ENCODE data around the gene IRF6.
A peak's percentile ranks its signal among the peaks of the same experiment; 100 is the strongest.

The IRF6 gene

GRCh38 chr1:209751627-209752231, 54.2 kb downstream of the IRF6 start:
- Histone ChIP-seq H3K4me3 (no peak overlapping the region), H3K4me1 (peaks cover 0 to 9% (median 6%) of the 10 kb centered on the region in 4 donors), H3K36me3 (no peaks in the 10 kb centered on the region), H3K27ac (no peak overlapping the region), H3K27me3 (no peaks in the 10 kb centered on the region), H3K9me3 (no peaks in the 10 kb centered on the region)
- no peak for TF ChIP-seq CTCF (IDR thresholded peaks at IDR 0.05)
- intact Hi-C loops (cut with DNase I; ENCODE audit: low total_unique reads), result no loop called here
- no peak for DNase-seq

GRCh38 chr1:209749670-209750323, 56.1 kb downstream of the IRF6 start:
- no peaks in the 10 kb centered on the region for H3K9me3 ChIP-seq
- DNase-seq, result no peak
- TF ChIP-seq CTCF (IDR thresholded peaks at IDR 0.05), result no peak
- no peaks in the 10 kb centered on the region for H3K36me3 ChIP-seq
- peaks cover 0 to 9% (median 6%) of the 10 kb centered on the region in 4 donors for H3K4me1 ChIP-seq
- no peak overlapping the region for H3K27ac ChIP-seq
- no peak overlapping the region for H3K4me3 ChIP-seq
- H3K27me3 ChIP-seq, result no peaks in the 10 kb centered on the region
- intact Hi-C loops (cut with DNase I; ENCODE audit: low total_unique reads), result loop anchor here (10.0 kb wide), 1 partner anchor 175 kb away; no protein-coding TSS in a partner anchor

GRCh38 chr1:209749205-209749604, 56.7 kb downstream of the IRF6 start:
- intact Hi-C loops (cut with DNase I; ENCODE audit: low total_unique reads), result loop anchor here (10.0 kb wide), 1 partner anchor 174 kb away; no protein-coding TSS in a partner anchor
- Histone ChIP-seq H3K4me3 (no peak overlapping the region), H3K27me3 (no peaks in the 10 kb centered on the region), H3K9me3 (no peaks in the 10 kb centered on the region), H3K4me1 (peaks cover 0 to 9% (median 6%) of the 10 kb centered on the region in 4 donors), H3K27ac (no peak overlapping the region), H3K36me3 (no peaks in the 10 kb centered on the region)
- TF ChIP-seq CTCF (IDR thresholded peaks at IDR 0.05), result no peak
- DNase-seq, result no peak

- Histone ChIP-seq H3K36me3 (no peaks in the 10 kb centered on the region), H3K27me3 (no peaks in the 10 kb centered on the region), H3K9me3 (no peaks in the 10 kb centered on the region), H3K27ac (no peak overlapping the region), H3K4me1 (peaks cover 0 to 9% (median 6%) of the 10 kb centered on the region in 4 donors), H3K4me3 (no peak overlapping the region)
- no peak for TF ChIP-seq CTCF (IDR thresholded peaks at IDR 0.05)
- intact Hi-C loops (cut with DNase I; ENCODE audit: low total_unique reads), result loop anchor here (10.0 kb wide), 1 partner anchor 174 kb away; no protein-coding TSS in a partner anchor
- no peak for DNase-seq
Observed at GRCh38 chr1:209748620-209749019, 57.3 kb downstream of the IRF6 start.

- peak; percentile 88 to 92 for DNase-seq
- H3K9me3 ChIP-seq, result no peaks in the 10 kb centered on the region
- H3K27me3 ChIP-seq, result no peaks in the 10 kb centered on the region
- H3K27ac ChIP-seq, result peak overlapping the region in 1 of 2 donors; percentile 0
- peak overlapping the region; percentile 25 to 44 for H3K4me3 ChIP-seq
- H3K4me1 ChIP-seq, result peaks cover 0 to 13% (median 8%) of the 10 kb centered on the region in 4 donors
- TF ChIP-seq CTCF (IDR thresholded peaks at IDR 0.05), result peak; percentile 84 to 93
- H3K36me3 ChIP-seq, result no peaks in the 10 kb centered on the region
- intact Hi-C loops (cut with DNase I; ENCODE audit: low total_unique reads), result loop anchor here (10.0 kb wide), 1 partner anchor 173 kb away; no protein-coding TSS in a partner anchor
Observed at GRCh38 chr1:209747580-209748262, 58.2 kb downstream of the IRF6 start.
